NCI-H69 (cell line): ENCODE data around the gene CCDC71.
A peak's percentile ranks its signal among the peaks of the same experiment; 100 is the strongest.

Experiments
- DNase-seq: peaks from one replicate; lab custom pipeline; 2025; lab: John Stamatoyannopoulos, UW

Gene CCDC71

GRCh38 chr3:49165771-49166751 is at the start of gene CCDC71:
Gene CCDC71, minus strand, starts transcription at chr3:49166331. Its CDS starts 2,123 bp downstream, at chr3:49164208.
- peak; percentile 81 for DNase-seq

- DNase-seq, result no peak
These were observed 47.9 kb upstream of the CCDC71 start for GRCh38 chr3:49213998-49214397.

- DNase-seq, result no peak
These were observed 47.4 kb upstream of the CCDC71 start for GRCh38 chr3:49213541-49213943.

- no peak for DNase-seq
These were observed 33.8 kb upstream of the CCDC71 start for GRCh38 chr3:49199900-49200281.

DNA sequence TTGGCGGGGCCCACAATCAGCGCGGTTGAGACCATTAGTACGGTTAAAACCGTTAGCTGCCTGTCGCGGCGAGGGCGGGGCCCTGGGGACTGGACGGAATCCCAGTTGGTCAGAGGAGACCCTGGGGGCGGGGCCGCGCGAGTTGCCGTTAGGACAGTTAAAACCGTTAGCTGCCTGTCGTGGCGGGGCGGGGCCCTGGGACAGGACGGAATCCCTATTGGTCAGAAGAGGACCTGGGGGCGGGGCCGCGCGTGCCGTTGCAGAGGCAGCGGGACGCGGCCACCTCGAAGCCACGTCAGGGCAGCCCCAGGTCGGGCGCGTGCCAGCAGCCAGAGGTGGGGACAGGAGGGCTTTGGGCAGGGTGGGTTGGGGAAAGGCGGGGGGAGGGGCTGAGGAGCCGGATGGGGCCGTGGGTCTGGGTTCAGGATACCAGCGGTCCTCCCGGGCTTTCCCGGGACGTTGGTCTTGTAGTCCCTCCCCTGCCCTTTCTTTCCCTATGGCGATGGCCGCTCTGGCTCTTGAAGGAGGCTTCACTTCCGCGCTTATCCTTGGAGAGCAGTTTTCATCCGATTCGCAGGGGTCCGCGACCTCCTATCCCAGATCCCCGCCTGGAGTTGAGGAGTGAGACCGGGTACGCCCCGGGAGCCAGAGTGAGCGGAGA is 33.2 kb upstream of the CCDC71 start:
- no peak for DNase-seq

DNA sequence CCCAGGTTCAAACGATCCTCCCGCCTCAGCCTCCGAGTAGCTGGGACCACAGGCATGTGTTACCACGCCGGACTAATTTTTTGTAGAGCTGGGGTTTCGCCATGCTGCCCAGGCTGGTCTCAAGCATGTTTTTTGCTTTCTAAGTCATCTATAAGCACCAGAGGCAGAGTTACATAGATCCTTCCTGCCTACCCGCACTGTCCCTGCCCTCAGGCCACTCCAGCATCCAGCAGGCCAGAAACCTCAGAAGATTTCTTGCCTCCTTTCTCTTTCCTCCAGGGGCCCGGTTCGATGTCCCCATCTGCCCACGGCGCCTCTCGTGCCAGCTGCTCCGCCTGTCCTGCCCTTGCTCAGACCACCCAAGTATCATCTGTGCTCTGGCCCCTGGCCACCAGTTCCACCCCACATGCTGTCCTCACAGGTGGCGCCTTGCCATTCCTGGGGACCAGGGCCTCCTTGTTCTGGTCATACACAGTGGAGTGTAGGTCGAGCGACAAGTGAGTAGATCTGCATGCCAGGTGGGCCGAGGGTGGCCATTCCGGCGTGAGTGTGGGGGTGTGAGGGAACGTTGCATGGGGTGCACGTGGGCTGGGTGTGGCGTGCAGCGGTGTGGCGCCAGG is 32.6 kb upstream of the CCDC71 start:
- DNase-seq, result no peak

- no peak for DNase-seq
These were observed 32.0 kb upstream of the CCDC71 start for GRCh38 chr3:49198161-49198560.

- DNase-seq, result no peak
These were observed 25.6 kb upstream of the CCDC71 start for GRCh38 chr3:49191741-49192140.

- no peak for DNase-seq
These were observed 17.7 kb upstream of the CCDC71 start for GRCh38 chr3:49183873-49184272.

GRCh38 chr3:49182682-49183081 is 16.6 kb upstream of the CCDC71 start:
- DNase-seq, result no peak

GRCh38 chr3:49181351-49181750 is 15.2 kb upstream of the CCDC71 start:
- no peak for DNase-seq

DNA sequence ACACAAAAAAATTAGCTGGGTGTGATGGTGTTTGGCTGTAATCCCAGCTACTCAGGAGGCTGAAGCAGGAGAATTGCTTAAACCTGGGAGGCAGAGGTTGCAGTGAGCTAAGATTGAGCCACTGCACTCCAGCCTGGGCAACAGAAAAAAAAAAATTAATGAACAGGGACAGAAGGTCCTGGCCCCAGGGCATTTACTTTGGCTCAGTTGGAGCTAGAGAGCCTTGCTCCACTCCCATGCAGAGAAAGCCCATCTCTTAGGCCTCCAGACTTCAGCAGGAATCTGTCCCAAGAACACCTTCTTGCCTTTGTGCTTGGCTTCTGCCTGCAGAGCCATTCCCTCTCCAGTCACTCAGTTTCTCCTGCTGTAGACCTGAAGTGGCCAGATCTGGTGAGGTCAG is 14.0 kb upstream of the CCDC71 start:
- DNase-seq, result peak; percentile 3

DNA sequence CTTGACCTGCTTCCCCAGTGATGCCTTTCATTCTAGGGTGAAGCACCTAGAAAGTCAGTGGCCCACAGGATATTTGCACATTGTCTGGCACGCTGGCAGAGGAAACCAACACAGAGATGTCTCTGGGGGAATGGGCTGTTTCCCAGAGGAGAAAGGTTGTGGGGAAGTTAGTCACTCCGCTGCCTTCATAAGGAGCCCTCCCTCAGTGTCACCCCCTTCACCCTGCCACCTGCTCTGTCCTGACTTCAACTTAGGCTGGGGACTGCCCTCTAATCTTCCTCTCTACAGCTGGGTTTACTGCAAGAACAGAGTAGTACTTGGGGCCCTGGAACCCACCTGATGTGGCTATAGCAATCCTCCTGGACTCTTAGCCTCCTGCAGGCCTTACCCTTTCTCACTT is 10.9 kb upstream of the CCDC71 start:
- DNase-seq, result no peak

DNA sequence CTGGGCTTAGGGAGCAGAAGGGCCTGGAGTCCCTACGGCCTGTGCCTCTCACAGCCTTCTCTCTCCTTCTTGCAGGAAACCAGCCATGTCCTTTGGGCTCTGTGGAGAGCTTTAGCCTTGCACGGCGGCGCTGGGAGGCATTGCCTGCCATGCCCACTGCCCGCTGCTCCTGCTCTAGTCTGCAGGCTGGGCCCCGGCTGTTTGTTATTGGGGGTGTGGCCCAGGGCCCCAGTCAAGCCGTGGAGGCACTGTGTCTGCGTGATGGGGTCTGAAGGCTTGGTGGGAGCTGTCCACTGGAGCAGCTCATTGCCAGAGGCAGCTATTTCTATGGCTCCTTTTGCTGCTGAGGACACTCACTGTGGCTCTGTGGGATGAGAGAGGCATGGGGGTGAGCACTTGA is 9.4 kb upstream of the CCDC71 start:
- no peak for DNase-seq

DNA sequence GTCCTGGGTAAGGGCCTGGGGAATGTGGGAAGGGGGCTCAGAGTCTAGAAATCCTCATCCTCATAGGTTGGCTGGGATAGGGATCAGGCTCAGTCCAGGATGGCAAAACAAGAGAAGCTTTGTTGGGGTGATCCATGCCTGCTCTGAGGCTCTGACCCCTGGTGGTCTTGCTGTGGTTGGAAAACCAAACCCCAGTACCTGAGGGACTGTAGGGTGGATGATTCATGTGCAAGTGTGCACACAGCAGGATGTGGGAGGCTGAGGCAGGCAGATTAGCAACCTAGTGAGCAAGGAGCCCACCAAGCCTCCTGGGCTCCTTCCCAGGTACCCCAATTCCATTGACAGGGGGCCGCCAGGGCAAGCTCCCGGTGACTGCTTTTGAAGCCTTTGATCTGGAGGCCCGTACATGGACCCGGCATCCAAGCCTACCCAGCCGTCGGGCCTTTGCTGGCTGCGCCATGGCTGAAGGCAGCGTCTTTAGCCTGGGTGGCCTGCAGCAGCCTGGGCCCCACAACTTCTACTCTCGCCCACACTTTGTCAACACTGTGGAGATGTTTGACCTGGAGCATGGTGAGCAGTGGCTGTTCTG is 8.4 kb upstream of the CCDC71 start:
- DNase-seq, result no peak

DNA sequence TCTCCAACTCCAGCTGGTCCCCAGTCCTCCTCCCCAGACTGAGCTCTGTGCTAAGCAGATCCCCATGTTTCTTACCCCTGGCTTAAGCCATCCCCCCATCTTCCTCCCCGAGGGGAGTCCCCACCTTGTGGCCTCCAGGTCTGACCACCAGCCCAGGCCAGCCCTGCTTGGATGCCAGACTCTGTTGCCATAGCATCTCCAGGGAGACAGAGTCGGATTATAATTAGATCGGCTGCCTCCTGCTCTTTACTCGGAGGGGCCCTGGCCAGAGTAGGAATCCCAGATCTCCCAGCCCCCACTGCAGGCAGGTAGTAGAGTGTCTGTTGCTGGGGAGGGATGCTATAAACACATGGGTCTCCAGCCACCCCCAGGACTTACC is 7.7 kb upstream of the CCDC71 start:
- peak; percentile 68 for DNase-seq

DNA sequence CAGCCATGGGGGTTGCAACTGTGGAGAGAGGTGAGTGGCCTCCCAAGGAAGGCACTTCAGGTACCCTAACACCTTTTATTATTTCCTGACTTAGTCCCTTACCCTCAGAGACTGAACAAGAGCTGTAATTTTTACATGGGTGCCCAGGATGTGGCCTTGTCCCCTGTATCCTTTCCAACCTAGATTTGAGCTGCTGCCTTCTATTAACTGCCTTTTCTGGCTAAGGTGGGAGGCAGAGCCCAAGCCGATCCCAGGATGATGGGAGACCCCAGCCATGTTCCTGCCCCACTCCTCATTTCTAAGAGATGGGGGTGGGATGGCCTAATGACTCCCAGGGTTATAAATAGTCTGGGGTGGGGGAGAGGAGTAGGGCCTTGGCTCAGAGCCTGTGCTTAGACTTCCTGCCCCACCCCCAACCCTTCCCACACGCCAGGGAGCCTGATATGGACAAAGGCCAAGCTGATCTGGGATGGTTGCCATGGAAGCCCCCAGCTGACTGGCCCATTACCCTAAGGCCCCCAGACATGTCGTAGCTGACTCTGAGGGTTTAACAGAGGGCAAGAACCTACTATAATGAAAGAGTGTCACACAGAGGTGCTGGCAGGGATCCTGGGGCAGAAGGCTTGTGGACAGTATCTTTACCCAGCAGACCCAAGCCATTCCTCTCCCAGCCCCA is 7.1 kb upstream of the CCDC71 start:
- DNase-seq, result peak; percentile 81

- DNase-seq, result peak; percentile 2
These were observed 6.5 kb upstream of the CCDC71 start for GRCh38 chr3:49172551-49173041.

DNA sequence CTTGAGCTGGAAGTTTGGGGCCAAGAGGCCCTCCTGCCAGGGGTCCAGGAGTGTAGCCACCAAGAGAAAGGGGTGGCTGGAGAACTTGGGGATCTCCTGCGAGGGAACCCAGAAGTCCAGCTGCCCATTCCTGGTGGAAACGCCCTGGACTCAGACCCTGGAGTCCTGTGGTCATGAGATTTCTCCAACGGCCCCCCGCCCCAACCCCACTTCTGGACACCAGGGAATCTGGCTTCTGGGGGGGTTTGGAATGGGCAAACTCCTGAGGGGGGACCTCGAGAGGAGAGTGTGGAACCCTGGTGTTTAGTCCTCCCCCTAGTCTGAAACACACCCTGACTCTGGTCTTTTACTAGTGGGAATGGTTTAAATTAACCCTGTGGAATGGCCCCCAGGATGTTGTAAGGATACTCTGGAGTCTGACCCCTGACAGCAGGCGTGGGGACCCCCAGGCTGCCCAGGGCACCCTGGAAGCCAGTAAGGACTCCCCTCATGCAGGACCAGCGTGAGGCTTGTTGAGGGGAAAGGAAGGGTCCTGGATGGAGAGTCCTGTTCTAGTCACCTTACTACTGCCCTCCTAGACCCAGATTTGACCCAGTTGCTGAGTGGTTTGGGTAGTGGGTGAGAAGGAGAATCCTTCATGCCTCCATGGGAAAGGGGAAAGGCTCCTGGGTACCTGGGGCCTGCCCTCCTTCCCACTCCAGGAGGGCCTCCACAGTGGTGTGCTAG is 5.8 kb upstream of the CCDC71 start:
- DNase-seq, result no peak

GRCh38 chr3:49171119-49171774 is 5.1 kb upstream of the CCDC71 start, which contains the start of gene KLHDC8B:
Gene KLHDC8B, plus strand, starts transcription at chr3:49171598. Its CDS starts 1,172 bp downstream, at chr3:49172770.
- DNase-seq, result peak; percentile 75
